ENCODE measurements around the gene GADL1.

DNA sequence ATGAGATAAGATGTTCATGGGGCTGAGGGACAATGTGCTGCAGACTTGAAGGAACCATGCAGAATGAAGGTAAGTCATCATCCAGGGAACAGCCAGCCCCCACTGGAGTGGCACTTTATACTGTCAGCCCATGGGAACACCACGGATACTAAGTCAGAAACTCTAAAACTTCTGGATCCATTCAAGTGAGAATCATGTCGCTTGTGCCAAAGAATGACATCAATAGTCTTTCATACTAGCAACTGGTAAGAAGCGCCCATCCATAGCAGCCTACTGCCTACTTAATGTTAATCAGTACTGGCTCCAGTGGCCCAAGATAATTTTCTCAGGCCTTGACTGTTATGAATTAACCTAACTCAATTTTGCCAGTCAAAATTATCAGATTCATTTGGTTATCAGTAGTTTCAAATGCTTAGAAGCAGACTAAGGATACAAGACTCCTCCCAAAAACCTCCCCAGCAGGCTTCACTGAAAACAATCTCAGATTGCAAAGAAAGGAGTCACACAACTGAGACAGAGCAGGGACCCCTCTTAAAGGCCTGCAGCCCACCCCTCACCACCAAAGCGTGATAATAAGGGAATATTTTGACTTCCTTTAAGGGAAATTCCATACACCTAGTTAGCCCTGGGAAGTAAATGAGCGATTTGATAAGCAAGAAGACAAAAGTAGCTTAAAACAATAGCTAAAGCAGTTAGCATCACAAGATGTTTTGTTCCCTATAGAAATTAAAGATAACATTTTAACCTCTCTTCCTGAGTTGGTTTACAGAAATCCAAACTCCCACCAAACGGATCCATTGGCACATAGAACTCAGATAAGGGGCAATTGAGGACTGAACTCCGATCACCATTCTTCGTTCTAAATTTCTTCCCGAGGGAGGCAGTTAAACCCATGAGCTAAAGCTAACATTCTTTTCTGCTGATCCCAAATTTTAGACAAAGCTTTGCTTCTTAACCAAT, 189.2 kb downstream of the GADL1 start:
- no peak for TF ChIP-seq EP300 (IDR thresholded peaks at IDR 0.05)
- TF ChIP-seq, protein P1, sequence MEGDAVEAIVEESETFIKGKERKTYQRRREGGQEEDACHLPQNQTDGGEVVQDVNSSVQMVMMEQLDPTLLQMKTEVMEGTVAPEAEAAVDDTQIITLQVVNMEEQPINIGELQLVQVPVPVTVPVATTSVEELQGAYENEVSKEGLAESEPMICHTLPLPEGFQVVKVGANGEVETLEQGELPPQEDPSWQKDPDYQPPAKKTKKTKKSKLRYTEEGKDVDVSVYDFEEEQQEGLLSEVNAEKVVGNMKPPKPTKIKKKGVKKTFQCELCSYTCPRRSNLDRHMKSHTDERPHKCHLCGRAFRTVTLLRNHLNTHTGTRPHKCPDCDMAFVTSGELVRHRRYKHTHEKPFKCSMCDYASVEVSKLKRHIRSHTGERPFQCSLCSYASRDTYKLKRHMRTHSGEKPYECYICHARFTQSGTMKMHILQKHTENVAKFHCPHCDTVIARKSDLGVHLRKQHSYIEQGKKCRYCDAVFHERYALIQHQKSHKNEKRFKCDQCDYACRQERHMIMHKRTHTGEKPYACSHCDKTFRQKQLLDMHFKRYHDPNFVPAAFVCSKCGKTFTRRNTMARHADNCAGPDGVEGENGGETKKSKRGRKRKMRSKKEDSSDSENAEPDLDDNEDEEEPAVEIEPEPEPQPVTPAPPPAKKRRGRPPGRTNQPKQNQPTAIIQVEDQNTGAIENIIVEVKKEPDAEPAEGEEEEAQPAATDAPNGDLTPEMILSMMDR (IDR thresholded peaks at IDR 0.05): no peak
- TF ChIP-seq POLR2A (IDR thresholded peaks at IDR 0.05): no peak

All from tibial nerve (tissue), 4 donors.